ENCODE results near the gene TPPP2. TPM values are rescaled to one million over a fixed set of nuclear protein-coding genes. Genes with fewer than 3 reads are reported as not detected.
"Not testable (repeated sequence)": the region's sequence is repeated elsewhere in the genome, so short reads cannot be mapped to it uniquely, and the experiment has no call there.

The TPPP2 gene
- total RNA-seq, 1 experiment from 2014 or later: not detected

GRCh38 chr14:20982646-20983369, 47.2 kb upstream of the TPPP2 start:
- BruUV-seq (replicated peaks): no TSS peak
- ChIA-PET POLR2A (no interaction called here), CTCF (no interaction called here)
- no peak overlapping the region for H3K27ac ChIP-seq (ENCODE audit: low read length)
- DNase-seq (ENCODE audit: low read depth, low spot score) (no peak), ATAC-seq (no peak)
- H3K4me1 ChIP-seq (ENCODE audit: control insufficient read depth, insufficient read depth, low read length): no peaks in the 10 kb centered on the region
- TF ChIP-seq TCF7L2 (IDR thresholded peaks at IDR 0.05; ENCODE audit: low read depth, low read length): no peak
- TF ChIP-seq SIN3A (IDR thresholded peaks at IDR 0.05; ENCODE audit: borderline replicate concordance, insufficient read depth, low read depth, low read length): no peak
- TF ChIP-seq POLR2AphosphoS5 (IDR thresholded peaks at IDR 0.05; ENCODE audit: low read depth, low read length): no peak
- TF ChIP-seq REST (IDR thresholded peaks at IDR 0.05; ENCODE audit: insufficient read depth in 1 of 2, low read depth in 2 of 2, low read length in 1 of 2): no peak
- TF ChIP-seq CTCF (IDR thresholded peaks at IDR 0.05): no peak
- intact Hi-C loops (cut with micrococcal nuclease; ENCODE audit: unreplicated experiment): no loop called here
- no peaks in the 10 kb centered on the region for H3K27me3 ChIP-seq (ENCODE audit: control insufficient read depth, insufficient read depth, low read length)
- no peaks in the 10 kb centered on the region for H3K36me3 ChIP-seq (ENCODE audit: control insufficient read depth, insufficient read depth, low read length)
- no peak overlapping the region for H3K4me3 ChIP-seq (ENCODE audit: low read depth in 2 of 2, low read length in 2 of 2)
- in situ Hi-C loops (cut with HindIII; ENCODE audit: low pct_unique_long_range_greater_than_20kb, low sequenced_read_pairs): no loop called here
- no peaks in the 10 kb centered on the region for H3K9me3 ChIP-seq (ENCODE audit: control insufficient read depth, insufficient read depth, low read depth, low read length)

GRCh38 chr14:20985650-20986049, 44.4 kb upstream of the TPPP2 start:
- H3K27ac ChIP-seq (ENCODE audit: low read length); H3K9me3 ChIP-seq (ENCODE audit: control insufficient read depth, insufficient read depth, low read depth, low read length); H3K4me1 ChIP-seq (ENCODE audit: control insufficient read depth, insufficient read depth, low read length); DNase-seq (ENCODE audit: low read depth, low spot score); in situ Hi-C loops (cut with HindIII; ENCODE audit: low pct_unique_long_range_greater_than_20kb, low sequenced_read_pairs); POLR2A ChIA-PET; H3K27me3 ChIP-seq (ENCODE audit: control insufficient read depth, insufficient read depth, low read length); H3K4me3 ChIP-seq (ENCODE audit: low read depth in 2 of 2, low read length in 2 of 2); BruUV-seq (replicated peaks); ATAC-seq; intact Hi-C loops (cut with micrococcal nuclease; ENCODE audit: unreplicated experiment); H3K36me3 ChIP-seq (ENCODE audit: control insufficient read depth, insufficient read depth, low read length): not testable (repeated sequence)
- CTCF ChIA-PET: interaction anchor here (2.3 kb wide), 1 partner anchor 15 kb away, joined by 7 read pairs; no protein-coding TSS in a partner anchor

- DNase-seq (ENCODE audit: low read depth, low spot score): peak; percentile 33
- CTCF ChIA-PET: interaction anchor here (2.3 kb wide), 1 partner anchor 16 kb away, joined by 7 read pairs; no protein-coding TSS in a partner anchor
- BruUV-seq (replicated peaks): no TSS peak
These were observed 43.2 kb upstream of the TPPP2 start for GRCh38 chr14:20986811-20987210.

More at GRCh38 chr14:20986811-20987210, 43.2 kb upstream of the TPPP2 start:
- in situ Hi-C loops (cut with HindIII; ENCODE audit: low pct_unique_long_range_greater_than_20kb, low sequenced_read_pairs) (no loop called here), intact Hi-C loops (cut with micrococcal nuclease; ENCODE audit: unreplicated experiment) (no loop called here)
- no peak overlapping the region for H3K4me3 ChIP-seq (ENCODE audit: low read depth in 2 of 2, low read length in 2 of 2)
- H3K27me3 ChIP-seq (ENCODE audit: control insufficient read depth, insufficient read depth, low read length): no peaks in the 10 kb centered on the region
- no peak overlapping the region for H3K27ac ChIP-seq (ENCODE audit: low read length)
- POLR2A ChIA-PET: no interaction called here
- H3K4me1 ChIP-seq (ENCODE audit: control insufficient read depth, insufficient read depth, low read length): peaks cover 10% of the 10 kb centered on the region
- no peak for TF ChIP-seq CTCF (IDR thresholded peaks at IDR 0.05)
- no peak for TF ChIP-seq REST (IDR thresholded peaks at IDR 0.05; ENCODE audit: insufficient read depth in 1 of 2, low read depth in 2 of 2, low read length in 1 of 2)
- no peak for TF ChIP-seq TCF7L2 (IDR thresholded peaks at IDR 0.05; ENCODE audit: low read depth, low read length)
- no peak for TF ChIP-seq SIN3A (IDR thresholded peaks at IDR 0.05; ENCODE audit: borderline replicate concordance, insufficient read depth, low read depth, low read length)
- no peak for TF ChIP-seq POLR2AphosphoS5 (IDR thresholded peaks at IDR 0.05; ENCODE audit: low read depth, low read length)
- H3K36me3 ChIP-seq (ENCODE audit: control insufficient read depth, insufficient read depth, low read length): peaks cover 5% of the 10 kb centered on the region; the same call in 1 of the 2 replicates
- ATAC-seq: 0 out of 2 replicates have a peak, but pooled peaks have one; percentile 40
- H3K9me3 ChIP-seq (ENCODE audit: control insufficient read depth, insufficient read depth, low read depth, low read length): no peaks in the 10 kb centered on the region
